ENCODE results near the gene PSMD3. TPM values are rescaled to one million over a fixed set of nuclear protein-coding genes. Genes with fewer than 3 reads are reported as not detected.

The PSMD3 gene
- total and polyA plus RNA-seq, 9 of the 15 experiments (the other 6 are each of a cell fraction or from before 2014, with no cell fraction given), result 2.0 to 251 (median 135) TPM

GRCh38 chr17:40004712-40005111, 24.1 kb downstream of the PSMD3 start:
- CTCF ChIA-PET (ENCODE audit: low intra/inter-chr PET ratio), result no interaction called here
- in situ Hi-C loops (cut with MboI), result loop anchor here (25.0 kb wide), 1 partner anchor 283 kb away; the partner anchor contains the start of gene CDC6
- intact Hi-C loops (cut with micrococcal nuclease), result no loop called here
- ATAC-seq (no peak), FAIRE-seq (no peak), DNase-seq (ENCODE audit: extremely low read depth in 1 of 4, low spot score in 3 of 4) (no peak)
- H3K79me2 ChIP-seq (ENCODE audit: control insufficient read depth, insufficient read depth, low read length), result no peaks in the 10 kb centered on the region
- peak overlapping the region; percentile 49; the same call in 1 of the 2 replicates for H2AFZ ChIP-seq (ENCODE audit: low read depth, low read length)
- TF ChIP-seq CREB5 (CRISPR knock-in tag; IDR thresholded peaks at IDR 0.05), result no peak
- no peak for TF ChIP-seq NFIX (CRISPR knock-in tag; IDR thresholded peaks at IDR 0.05; ENCODE audit: low read depth)
- no peak for TF ChIP-seq AFF4 (CRISPR knock-in tag; IDR thresholded peaks at IDR 0.05)
- TF ChIP-seq ZKSCAN1 (IDR thresholded peaks at IDR 0.05; ENCODE audit: low read depth, low read length), result no peak
- TF ChIP-seq EP300 (IDR thresholded peaks at IDR 0.05; ENCODE audit: low read length), result no peak
- no peak for TF ChIP-seq SP1 (CRISPR knock-in tag; IDR thresholded peaks at IDR 0.05)
- TF ChIP-seq SNRNP70 (optimal IDR thresholded peaks at IDR 0.05; ENCODE audit: low read depth, low read length), result no peak
- TF ChIP-seq SETDB1 (IDR thresholded peaks at IDR 0.05; ENCODE audit: low read length), result no peak
- no peak for TF ChIP-seq ZNF121 (CRISPR knock-in tag; conservative IDR thresholded peaks at IDR 0.05)
- TF ChIP-seq RBM15 (IDR thresholded peaks at IDR 0.05; ENCODE audit: insufficient read depth, low read length), result no peak
- TF ChIP-seq NCOA2 (IDR thresholded peaks at IDR 0.05; ENCODE audit: partially characterized antibody in 2 of 2), result no peak
- TF ChIP-seq ZNF23 (CRISPR knock-in tag; IDR thresholded peaks at IDR 0.05), result no peak
- TF ChIP-seq TCF7L2 (IDR thresholded peaks at IDR 0.05; ENCODE audit: low read depth, low read length), result no peak
- TF ChIP-seq MXD1 (CRISPR knock-in tag; IDR thresholded peaks at IDR 0.05; ENCODE audit: borderline replicate concordance, poor library complexity, severe bottlenecking), result no peak
- no peak for TF ChIP-seq ZNF224 (CRISPR knock-in tag; IDR thresholded peaks at IDR 0.05)
- TF ChIP-seq SRF (CRISPR knock-in tag; IDR thresholded peaks at IDR 0.05), result no peak
- H3K9ac ChIP-seq (ENCODE audit: insufficient read depth in 1 of 2, low read depth in 2 of 2, low read length in 2 of 2), result no peak overlapping the region
- H3K27ac ChIP-seq (ENCODE audit: extremely low read depth, low read depth, low read length), result no peak overlapping the region
- no TSS peak for BruUV-seq (replicated peaks)
- H3K4me1 ChIP-seq (replicated peaks in 1 of 2; ENCODE audit: control insufficient read depth in 2 of 2, insufficient read depth in 2 of 2, low read length in 2 of 2), result peaks cover 3 to 7% of the 10 kb centered on the region in 2 experiments; a peak in 3 of 5 replicates
- no peaks in the 10 kb centered on the region for H3K9me3 ChIP-seq (replicated peaks; ENCODE audit: control insufficient read depth, insufficient read depth, low read depth, low read length)
- H3K9me1 ChIP-seq (ENCODE audit: control insufficient read depth, insufficient read depth, low read length), result no peaks in the 10 kb centered on the region
- no peak overlapping the region for H3K4me3 ChIP-seq
- WGBS (ENCODE audit: insufficient coverage, low coverage, missing lambda C conversion rate), result 57% methylated on average over 7 of the region's 7 CpGs
- no peak overlapping the region for H3K4me2 ChIP-seq (ENCODE audit: insufficient read depth, low read length)
- no peaks in the 10 kb centered on the region for H3K36me3 ChIP-seq (ENCODE audit: control insufficient read depth, insufficient read depth, low read length)
- no peaks in the 10 kb centered on the region for H4K20me1 ChIP-seq (replicated peaks; ENCODE audit: control insufficient read depth, insufficient read depth, low read length)
- POLR2A ChIA-PET, result interaction anchor here (1.7 kb wide), 1 partner anchor 8 kb away, joined by 7 read pairs; no protein-coding TSS in a partner anchor
- no peaks in the 10 kb centered on the region for H3K27me3 ChIP-seq (ENCODE audit: control insufficient read depth in 2 of 2, insufficient read depth in 2 of 2, low read length in 2 of 2)

All from K562 (cell line).